Measurements from ENCODE around the gene COX6A2.

GRCh38 chr16:31417916-31418315 is 10.2 kb downstream of the COX6A2 start:
- TF ChIP-seq ZFX (IDR thresholded peaks at IDR 0.05), result no peak
- TF ChIP-seq CTCF (conservative IDR thresholded peaks at IDR 0.05), result no peak
